Mesodermal cell (in vitro differentiated cells): ENCODE measurements around the gene STK39.

Source experiments
- H3K27ac ChIP-seq: 2 replicates; pipeline ENCODE4 v1.7.0; 2013; ENCODE audit warnings: mild to moderate bottlenecking, low read depth, low read length, moderate library complexity; ENCODE audit not compliant: severe bottlenecking
- H3K36me3 ChIP-seq: 2 replicates; pipeline ENCODE4 v1.7.1; 2013; ENCODE audit warnings: mild to moderate bottlenecking, low read length, moderate library complexity; ENCODE audit not compliant: control insufficient read depth, insufficient read depth
- H3K4me1 ChIP-seq: one replicate; pipeline ENCODE4 v1.7.1; 2013; ENCODE audit warnings: mild to moderate bottlenecking, low read length; ENCODE audit not compliant: insufficient read depth, control insufficient read depth, poor library complexity, severe bottlenecking
- H3K4me3 ChIP-seq: 2 replicates; pipeline ENCODE4 v1.7.0; 2013; ENCODE audit warnings: low read length, control low read depth, mild to moderate bottlenecking; ENCODE audit not compliant: insufficient read depth, poor library complexity, severe bottlenecking; ENCODE audit errors: extremely low read depth
- H3K9me3 ChIP-seq: 2 replicates; pipeline ENCODE4 v1.7.1; 2013; ENCODE audit warnings: mild to moderate bottlenecking, low read length, moderate library complexity; ENCODE audit not compliant: control insufficient read depth
- WGBS, 2 experiments: methylation state at CpG; one replicate each; pipeline ENCODE4 v1.1.5; 2013; ENCODE audit warnings: missing lambda C conversion rate in 2 of 2; ENCODE audit not compliant: insufficient coverage in 2 of 2; 5-methylcytosine and 5-hydroxymethylcytosine counted together

The STK39 gene

DNA sequence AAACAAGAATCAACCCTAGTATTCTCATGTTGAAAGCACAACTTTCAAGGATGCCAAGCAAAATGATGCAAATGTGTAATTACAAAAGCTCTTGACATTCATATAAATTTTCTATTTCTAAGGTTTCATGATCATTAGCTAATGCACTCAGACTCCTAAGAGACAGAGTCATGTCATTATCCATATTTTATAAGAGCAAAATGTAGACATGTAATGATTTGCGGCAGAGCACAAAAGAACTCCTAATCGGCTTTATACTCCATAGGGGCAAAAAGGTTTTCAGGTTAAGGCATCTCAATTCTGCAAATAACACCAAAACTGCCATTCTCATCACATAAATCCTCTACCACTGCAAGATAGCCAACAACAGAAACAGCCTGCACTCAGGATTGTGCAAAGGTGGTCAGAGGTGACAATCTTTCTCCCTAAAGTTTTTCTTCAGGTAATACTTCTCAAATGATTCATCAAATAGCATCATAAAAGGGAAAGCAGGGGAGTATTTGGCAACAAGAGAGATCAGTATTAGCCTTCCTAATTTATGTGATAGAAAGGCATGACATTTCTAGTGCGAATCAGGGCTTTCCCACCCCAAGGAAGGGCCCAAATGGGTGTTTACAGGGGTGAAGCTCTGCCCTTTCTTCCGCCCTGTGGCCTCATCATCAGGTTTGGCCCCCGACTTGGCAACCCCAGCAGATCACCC is 64.7 kb downstream of the STK39 start:
- WGBS, 2 experiments = 83 to 95% methylated on average over 3 to 4 of the region's 5 CpGs
- no peak overlapping the region for H3K4me3 ChIP-seq
- no peak overlapping the region for H3K27ac ChIP-seq
- no peaks in the 10 kb centered on the region for H3K4me1 ChIP-seq
- H3K36me3 ChIP-seq = no peaks in the 10 kb centered on the region
- H3K9me3 ChIP-seq = no peaks in the 10 kb centered on the region

DNA sequence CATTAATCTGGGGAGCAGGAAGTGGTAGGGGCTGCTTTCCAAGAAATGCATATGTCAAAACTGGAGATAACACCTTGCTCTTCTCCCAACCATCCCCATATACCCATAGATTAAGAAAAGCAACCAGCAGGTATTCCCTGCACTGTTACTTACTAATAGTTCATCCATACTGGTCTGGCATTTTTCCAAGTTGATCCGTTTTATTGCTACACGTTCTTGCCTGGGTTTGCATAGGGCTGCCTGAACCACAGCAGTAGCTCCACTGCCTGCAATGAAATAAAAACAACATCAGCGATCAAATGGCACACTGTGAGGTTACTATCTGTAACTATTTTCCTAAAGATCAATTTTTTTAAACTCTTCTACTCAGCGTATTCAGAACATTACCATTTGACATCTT is 65.6 kb downstream of the STK39 start:
- no peaks in the 10 kb centered on the region for H3K36me3 ChIP-seq
- no peak overlapping the region for H3K27ac ChIP-seq
- no peaks in the 10 kb centered on the region for H3K9me3 ChIP-seq
- H3K4me3 ChIP-seq = no peak overlapping the region
- H3K4me1 ChIP-seq = no peaks in the 10 kb centered on the region
- WGBS, 2 experiments = 89 to 94% methylated on average over 2 to 3 of the region's 4 CpGs

DNA sequence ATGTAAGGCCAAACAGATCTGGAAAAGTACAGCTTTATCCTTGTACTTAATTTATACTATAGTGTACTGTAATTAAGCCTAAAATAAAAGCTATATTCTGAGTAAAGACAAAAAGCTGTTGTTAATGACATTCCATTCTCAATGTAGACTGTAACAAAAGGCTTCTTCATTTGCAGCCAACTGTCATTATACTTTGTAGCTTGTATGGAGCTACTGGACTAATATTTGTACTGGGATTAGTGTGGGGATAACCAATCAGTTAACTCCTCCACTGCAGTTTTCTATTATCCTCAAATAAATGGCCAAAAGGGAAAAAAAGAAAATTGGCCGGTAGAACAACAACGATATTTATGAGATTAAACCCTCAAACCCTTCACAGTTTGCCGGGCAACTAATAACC is 66.5 kb downstream of the STK39 start:
- H3K9me3 ChIP-seq = no peaks in the 10 kb centered on the region
- H3K4me3 ChIP-seq = no peak overlapping the region
- WGBS, 2 experiments = 100% methylated on average over 3 of the region's 3 CpGs; no CpG with 5 or more reads in 1 of the 2 experiments
- no peaks in the 10 kb centered on the region for H3K36me3 ChIP-seq
- H3K27ac ChIP-seq = no peak overlapping the region
- H3K4me1 ChIP-seq = no peaks in the 10 kb centered on the region

DNA sequence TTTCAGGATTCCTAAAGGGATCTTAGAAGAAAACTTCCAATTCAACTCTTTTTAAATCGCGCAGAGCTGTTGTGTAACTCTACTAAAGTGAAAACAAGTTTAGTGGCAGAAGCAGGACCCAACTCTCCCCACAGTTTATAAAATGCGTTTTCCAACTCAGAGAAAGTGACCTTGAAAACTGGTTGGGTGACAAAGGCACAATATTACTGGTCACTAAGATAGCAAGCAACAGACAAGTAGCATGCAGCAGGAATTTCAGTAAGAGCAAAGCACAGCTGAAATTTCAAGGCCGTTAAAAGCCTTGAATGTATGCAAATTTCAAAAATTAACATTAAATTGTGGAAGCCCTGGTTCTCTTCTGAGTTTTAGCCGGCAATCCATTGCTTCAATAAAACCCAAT is 66.9 kb downstream of the STK39 start:
- Histone ChIP-seq H3K36me3 (no peaks in the 10 kb centered on the region), H3K4me3 (no peak overlapping the region)
- 74% methylated on average over 4 of the region's 5 CpGs; no CpG with 5 or more reads in 1 of the 2 experiments for WGBS, 2 experiments

GRCh38 chr2:168179592-168179991 is 67.8 kb downstream of the STK39 start:
- no peak overlapping the region for H3K4me3 ChIP-seq
- WGBS, 2 experiments = 98 to 100% methylated on average over 4 to 5 of the region's 5 CpGs
- no peaks in the 10 kb centered on the region for H3K4me1 ChIP-seq
- no peak overlapping the region for H3K27ac ChIP-seq
- peaks cover 3% of the 10 kb centered on the region for H3K36me3 ChIP-seq
- no peaks in the 10 kb centered on the region for H3K9me3 ChIP-seq

More for the DNA sequence above, 66.9 kb downstream of the STK39 start:
- Histone ChIP-seq H3K27ac (no peak overlapping the region), H3K4me1 (no peaks in the 10 kb centered on the region), H3K9me3 (no peaks in the 10 kb centered on the region)

- WGBS, 2 experiments = no CpG with 5 or more reads among the region's 4 CpGs
- H3K36me3 ChIP-seq = peaks cover 3% of the 10 kb centered on the region
- H3K27ac ChIP-seq = no peak overlapping the region
- no peaks in the 10 kb centered on the region for H3K9me3 ChIP-seq
- H3K4me3 ChIP-seq = no peak overlapping the region
- no peaks in the 10 kb centered on the region for H3K4me1 ChIP-seq
Measured at GRCh38 chr2:168178520-168179324, 68.7 kb downstream of the STK39 start.

DNA sequence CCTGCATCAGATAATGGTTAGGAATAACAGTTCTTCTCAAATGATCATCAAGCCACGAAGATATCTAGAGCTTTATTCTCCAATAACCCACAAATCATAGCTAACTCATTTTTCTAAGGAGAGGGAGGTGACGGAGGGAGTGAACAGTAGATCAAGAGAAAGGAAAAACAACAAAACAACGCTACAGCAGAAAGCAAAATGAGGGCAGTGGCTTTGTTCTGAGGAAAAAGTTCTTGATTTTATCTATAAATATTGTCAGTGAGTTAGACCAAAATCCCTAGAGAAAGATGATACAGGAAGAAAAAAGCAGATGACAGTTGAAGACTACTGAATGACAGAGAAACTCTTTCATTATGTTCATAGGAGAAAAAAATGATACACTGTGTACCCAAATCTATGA is 71.0 kb downstream of the STK39 start:
- 100% methylated on average over 1 of the region's 3 CpGs; no CpG with 5 or more reads in 1 of the 2 experiments for WGBS, 2 experiments
- no peak overlapping the region for H3K27ac ChIP-seq
- no peaks in the 10 kb centered on the region for H3K4me1 ChIP-seq
- H3K9me3 ChIP-seq = no peaks in the 10 kb centered on the region
- H3K4me3 ChIP-seq = no peak overlapping the region
- H3K36me3 ChIP-seq = peaks cover 3% of the 10 kb centered on the region

GRCh38 chr2:168175469-168175868 is 71.9 kb downstream of the STK39 start:
- WGBS, 2 experiments = 100% methylated on average over 1 of the region's 5 CpGs; no CpG with 5 or more reads in 1 of the 2 experiments
- Histone ChIP-seq H3K4me3 (no peak overlapping the region), H3K9me3 (no peaks in the 10 kb centered on the region), H3K36me3 (peaks cover 3% of the 10 kb centered on the region), H3K4me1 (no peaks in the 10 kb centered on the region), H3K27ac (no peak overlapping the region)

- WGBS, 2 experiments = no CpG with 5 or more reads among the region's 2 CpGs
- no peak overlapping the region for H3K27ac ChIP-seq
- H3K4me3 ChIP-seq = no peak overlapping the region
- no peaks in the 10 kb centered on the region for H3K4me1 ChIP-seq
- H3K9me3 ChIP-seq = no peaks in the 10 kb centered on the region
- H3K36me3 ChIP-seq = peaks cover 3% of the 10 kb centered on the region
Measured at GRCh38 chr2:168174756-168175155, 72.6 kb downstream of the STK39 start.

- 97 to 100% methylated on average over 3 to 4 of the region's 4 CpGs for WGBS, 2 experiments
- H3K4me3 ChIP-seq = no peak overlapping the region
- no peak overlapping the region for H3K27ac ChIP-seq
Measured at GRCh38 chr2:168172071-168172470, 75.3 kb downstream of the STK39 start.

More at GRCh38 chr2:168172071-168172470, 75.3 kb downstream of the STK39 start:
- Histone ChIP-seq H3K36me3 (peaks cover 3% of the 10 kb centered on the region), H3K4me1 (no peaks in the 10 kb centered on the region), H3K9me3 (no peaks in the 10 kb centered on the region)
